Spleen (tissue), 11 donors: Measurements from ENCODE around the gene ADGRD1. TPM values are rescaled to one million over a fixed set of nuclear protein-coding genes. Genes with fewer than 3 reads are reported as not detected.

Experiments used
- DNase-seq: peaks from one replicate; pipeline ENCODE4 v3.0.0-alpha.2; 2020
- H3K27ac ChIP-seq, 8 donors: fragments of 200-600 bp; sonication (generic) in 7 of 8; 1 replicate in 4 of 8; 2 replicates in 4 of 8; pipeline versions ENCODE4 v1.5.0 to v1.8.0; 2016 to 2021; ENCODE audit warnings: inconsistent platforms in 4 of 8, mild to moderate bottlenecking in 4 of 8, moderate library complexity in 1 of 8
- H3K27me3 ChIP-seq, 7 donors: fragments of 200-600 bp; sonication (generic) in 6 of 7; replicated peaks in 1 of 7; 1 replicate in 4 of 7; 2 replicates in 3 of 7; pipeline versions ENCODE4 v1.5.0 to v1.8.0; 2016 to 2021; ENCODE audit warnings: inconsistent platforms in 3 of 7, mild to moderate bottlenecking in 1 of 7
- H3K36me3 ChIP-seq, 6 donors: fragments of 200-600 bp; sonication (generic) in 5 of 6; 1 replicate in 4 of 6; 2 replicates in 2 of 6; pipeline versions ENCODE4 v1.5.0 to v1.8.0; 2016 to 2021; ENCODE audit warnings: inconsistent platforms in 2 of 6
- H3K4me1 ChIP-seq, 6 donors: fragments of 200-600 bp; sonication (generic) in 5 of 6; 1 replicate in 3 of 6; 2 replicates in 3 of 6; pipeline versions ENCODE4 v1.5.0 to v1.8.0; 2016 to 2021; ENCODE audit warnings: inconsistent platforms in 3 of 6
- H3K4me3 ChIP-seq, 8 donors: fragments of 200-600 bp; sonication (generic) in 7 of 8; 1 replicate in 4 of 8; 2 replicates in 4 of 8; pipeline versions ENCODE4 v1.5.0 to v1.8.0; 2016 to 2021; ENCODE audit warnings: inconsistent platforms in 4 of 8, mild to moderate bottlenecking in 4 of 8, moderate library complexity in 2 of 8
- H3K9me3 ChIP-seq, 8 donors: fragments of 200-600 bp; sonication (generic) in 7 of 8; 1 replicate in 4 of 8; 2 replicates in 4 of 8; pipeline versions ENCODE4 v1.5.0 to v1.8.0; 2016 to 2021; ENCODE audit warnings: inconsistent platforms in 4 of 8
- POLR2A ChIP-seq, 3 donors: fragments of 450-650 bp; IDR thresholded peaks; one replicate each; pipeline ENCODE4 v1.5.1; 2017; ENCODE audit warnings: antibody characterized with exemption in 3 of 3, mild to moderate bottlenecking in 1 of 3
- POLR2AphosphoS5 ChIP-seq, 3 donors: sonication (generic); formaldehyde crosslinking; IDR thresholded peaks; one replicate each; pipeline ENCODE4 v1.5.1; 2017; ENCODE audit warnings: antibody characterized with exemption in 3 of 3
- WGBS, 5 donors: extraction: QIAGEN DNeasy Blood & Tissue Kit in 3 of 5; methylation state at CpG; one replicate each; pipeline versions ENCODE4 v1.1.5 to v1.1.7; 2013 to 2018; 5-methylcytosine and 5-hydroxymethylcytosine counted together
- intact Hi-C: fragments of 100-400 bp; cut with DNase I; formaldehyde crosslinking; loops from one replicate; pipeline ENCODE4 v1.15.0; 2023; ENCODE audit warnings: low total_unique reads
- polyA plus RNA-seq, 3 donors: library from polyadenylated mRNA; stranded (reverse); fragments of 200-250 nt; gene quantifications; one replicate each; pipeline ENCODE4 v1.2.1, GENCODE V29; 2013
- total RNA-seq, 7 donors: library from RNA; depleted of rRNA in 3 of 7; stranded (reverse); fragments of >200 nt in 3 of 7; fragmentation: NEBNext Ultra II Directional in 4 of 7; extraction: Animal tissue kit (Norgen Biotek cat#: 25700) in 4 of 7; gene quantifications; one replicate each; pipeline versions ENCODE4 v1.1.0 to v1.2.1, GENCODE V29; 2016 to 2021
- TF ChIP-seq, protein P1 (sequence below), 11 experiments: fragments of 200-600 bp in 7 of 11; fragments of 450-650 bp in 4 of 11; sonication (generic) in 4 of 11; IDR thresholded peaks in 8 of 11; conservative IDR thresholded peaks in 3 of 11; 1 replicate in 7 of 11; 2 replicates in 4 of 11; pipeline versions ENCODE4 v1.4.0 to v1.8.0; 2016 to 2021; ENCODE audit warnings: antibody characterized with exemption in 11 of 11, inconsistent platforms in 4 of 11, mild to moderate bottlenecking in 1 of 11
- donor health status: healthy with polysubstance abuse.
- donor health status: DM: no; HTN: no; CAD: no; lungs with moderate emphysema.
- donor health status: DM: no; HTN: no; CAD: no.
- donor health status: Bipolar disorder and iron deficiency.
- donor health status: healthy.
- donor health status: DM: no; HTN: no; CAD: no.
- donor health status: DM: yes; HTN: yes; CAD: no.

Gene ADGRD1
- total and polyA plus RNA-seq, 10 donors, result 0.89 to 9.7 (median 4.8) TPM

DNA sequence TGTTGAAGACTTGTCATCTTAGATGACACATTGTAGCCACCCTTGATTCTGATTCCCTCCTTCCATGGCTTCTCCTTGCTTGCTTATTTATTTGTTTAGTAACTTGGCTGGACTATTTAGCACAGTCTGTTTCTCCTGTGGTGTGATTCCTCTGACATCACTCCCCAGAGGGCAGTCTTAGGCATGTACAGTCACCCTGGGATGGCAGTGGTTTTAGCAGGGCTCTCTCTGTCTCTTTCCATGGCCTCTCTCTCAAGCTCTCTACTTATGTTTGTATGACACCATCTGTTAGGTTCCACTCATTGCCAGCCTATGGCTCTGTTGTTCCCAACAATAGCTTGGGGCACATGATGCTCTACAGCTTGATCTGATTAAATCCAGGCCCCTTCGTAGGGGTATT, 158.3 kb downstream of the ADGRD1 start:
- WGBS, 5 donors, result 74 to 93% (median 88%) methylated on average over 1 of the region's 1 CpG
- Histone ChIP-seq H3K27me3 (peaks cover 0 to 6% (median 0%) of the 10 kb centered on the region in 7 donors), H3K9me3 (no peaks in the 10 kb centered on the region), H3K4me3 (no peak overlapping the region), H3K27ac (no peak overlapping the region), H3K4me1 (peaks cover 0 to 6% (median 0%) of the 10 kb centered on the region in 6 donors), H3K36me3 (no peaks in the 10 kb centered on the region)
- TF ChIP-seq, protein P1, sequence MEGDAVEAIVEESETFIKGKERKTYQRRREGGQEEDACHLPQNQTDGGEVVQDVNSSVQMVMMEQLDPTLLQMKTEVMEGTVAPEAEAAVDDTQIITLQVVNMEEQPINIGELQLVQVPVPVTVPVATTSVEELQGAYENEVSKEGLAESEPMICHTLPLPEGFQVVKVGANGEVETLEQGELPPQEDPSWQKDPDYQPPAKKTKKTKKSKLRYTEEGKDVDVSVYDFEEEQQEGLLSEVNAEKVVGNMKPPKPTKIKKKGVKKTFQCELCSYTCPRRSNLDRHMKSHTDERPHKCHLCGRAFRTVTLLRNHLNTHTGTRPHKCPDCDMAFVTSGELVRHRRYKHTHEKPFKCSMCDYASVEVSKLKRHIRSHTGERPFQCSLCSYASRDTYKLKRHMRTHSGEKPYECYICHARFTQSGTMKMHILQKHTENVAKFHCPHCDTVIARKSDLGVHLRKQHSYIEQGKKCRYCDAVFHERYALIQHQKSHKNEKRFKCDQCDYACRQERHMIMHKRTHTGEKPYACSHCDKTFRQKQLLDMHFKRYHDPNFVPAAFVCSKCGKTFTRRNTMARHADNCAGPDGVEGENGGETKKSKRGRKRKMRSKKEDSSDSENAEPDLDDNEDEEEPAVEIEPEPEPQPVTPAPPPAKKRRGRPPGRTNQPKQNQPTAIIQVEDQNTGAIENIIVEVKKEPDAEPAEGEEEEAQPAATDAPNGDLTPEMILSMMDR (IDR thresholded peaks at IDR 0.05 in 8 of 11, conservative IDR thresholded peaks at IDR 0.05 in 3 of 11), result no peak
- TF ChIP-seq POLR2A (IDR thresholded peaks at IDR 0.05) (no peak), POLR2AphosphoS5 (IDR thresholded peaks at IDR 0.05) (no peak)
- intact Hi-C loops, result no loop called here
- no peak for DNase-seq

DNA sequence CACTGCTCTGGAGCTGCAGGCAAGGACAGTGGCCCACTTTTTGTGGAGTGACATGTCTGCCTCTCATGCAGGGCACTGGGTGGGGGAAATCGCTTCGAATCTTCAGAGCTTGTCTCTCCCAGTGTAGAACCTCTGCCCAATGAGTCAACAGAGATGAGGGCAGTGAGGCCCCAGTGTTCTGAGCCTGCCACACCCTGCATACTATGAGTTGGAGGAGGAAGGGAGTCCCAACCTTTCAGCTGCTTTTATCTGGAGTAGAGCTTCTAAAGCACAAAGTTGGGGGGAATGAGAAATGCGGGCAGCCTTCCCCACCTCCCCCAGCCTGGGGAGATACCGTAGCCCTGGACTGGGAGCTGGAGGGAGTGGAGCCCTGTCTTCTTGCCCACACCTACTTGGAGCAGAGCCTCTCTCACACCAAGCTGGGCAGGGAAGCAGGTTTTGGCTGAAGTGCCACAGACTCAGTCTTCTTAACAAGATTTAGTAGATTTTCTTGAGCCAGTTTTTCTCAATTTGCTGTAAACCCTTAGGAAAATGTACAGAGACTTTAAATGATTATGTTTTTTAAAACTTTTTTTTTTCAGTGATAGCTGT, 159.1 kb downstream of the ADGRD1 start:
- TF ChIP-seq, protein P1 (IDR thresholded peaks at IDR 0.05 in 8 of 11, conservative IDR thresholded peaks at IDR 0.05 in 3 of 11), result no peak
- no peak for TF ChIP-seq POLR2A (IDR thresholded peaks at IDR 0.05)
- TF ChIP-seq POLR2AphosphoS5 (IDR thresholded peaks at IDR 0.05), result no peak
- no peak overlapping the region for H3K27ac ChIP-seq
- 77 to 90% (median 87%) methylated on average over 3 to 4 of the region's 4 CpGs for WGBS, 5 donors
- intact Hi-C loops, result no loop called here
- H3K9me3 ChIP-seq, result no peaks in the 10 kb centered on the region
- no peak overlapping the region for H3K4me3 ChIP-seq
- H3K27me3 ChIP-seq, result peaks cover 0 to 6% (median 0%) of the 10 kb centered on the region in 7 donors
- H3K4me1 ChIP-seq, result peaks cover 0 to 6% (median 0%) of the 10 kb centered on the region in 6 donors
- no peaks in the 10 kb centered on the region for H3K36me3 ChIP-seq
- DNase-seq, result peak; percentile 33

DNA sequence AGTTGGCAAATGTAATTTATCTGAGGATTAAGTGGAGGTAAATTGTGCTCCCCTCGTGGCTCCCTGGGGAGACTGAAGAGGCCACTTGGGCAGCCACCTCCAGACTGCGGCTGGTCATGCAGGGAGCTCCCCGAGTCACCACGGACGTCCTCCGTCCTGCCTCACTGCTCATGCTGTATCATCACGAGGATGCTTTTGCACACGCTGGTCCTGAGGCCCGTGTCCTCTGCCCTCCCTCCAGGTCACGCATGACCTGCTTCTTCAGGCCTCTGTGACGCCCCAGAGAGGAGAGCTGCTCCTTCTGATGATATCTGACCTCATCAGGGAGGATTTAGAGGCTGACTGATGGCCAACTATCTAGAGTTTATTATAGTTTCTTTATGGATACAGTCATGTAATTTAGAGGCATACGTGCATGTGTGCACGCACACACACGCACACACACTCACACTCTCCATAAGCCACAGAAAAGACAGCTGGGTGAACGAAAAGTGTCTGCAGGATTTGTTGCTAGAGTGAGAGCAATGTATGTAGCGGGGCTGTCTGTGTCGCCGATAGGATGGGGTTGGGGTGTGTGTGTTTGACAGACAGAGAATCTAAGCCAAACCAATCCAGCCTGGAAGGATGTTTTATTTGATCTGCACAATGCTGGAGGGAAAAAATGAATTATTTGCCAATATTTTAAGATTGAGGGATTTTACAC, 160.0 kb downstream of the ADGRD1 start:
- H3K9me3 ChIP-seq, result no peaks in the 10 kb centered on the region
- TF ChIP-seq POLR2AphosphoS5 (IDR thresholded peaks at IDR 0.05) (no peak), POLR2A (IDR thresholded peaks at IDR 0.05) (no peak)
- TF ChIP-seq, protein P1 (IDR thresholded peaks at IDR 0.05 in 8 of 11, conservative IDR thresholded peaks at IDR 0.05 in 3 of 11), result no peak
- peaks cover 0 to 6% (median 0%) of the 10 kb centered on the region in 7 donors for H3K27me3 ChIP-seq
- H3K27ac ChIP-seq, result no peak overlapping the region
- no peak overlapping the region for H3K4me3 ChIP-seq
- intact Hi-C loops, result no loop called here
- DNase-seq, result peak; percentile 59
- 77 to 84% (median 82%) methylated on average over 18 of the region's 18 CpGs for WGBS, 5 donors
- H3K36me3 ChIP-seq, result no peaks in the 10 kb centered on the region
- peaks cover 0 to 6% (median 0%) of the 10 kb centered on the region in 6 donors for H3K4me1 ChIP-seq

DNA sequence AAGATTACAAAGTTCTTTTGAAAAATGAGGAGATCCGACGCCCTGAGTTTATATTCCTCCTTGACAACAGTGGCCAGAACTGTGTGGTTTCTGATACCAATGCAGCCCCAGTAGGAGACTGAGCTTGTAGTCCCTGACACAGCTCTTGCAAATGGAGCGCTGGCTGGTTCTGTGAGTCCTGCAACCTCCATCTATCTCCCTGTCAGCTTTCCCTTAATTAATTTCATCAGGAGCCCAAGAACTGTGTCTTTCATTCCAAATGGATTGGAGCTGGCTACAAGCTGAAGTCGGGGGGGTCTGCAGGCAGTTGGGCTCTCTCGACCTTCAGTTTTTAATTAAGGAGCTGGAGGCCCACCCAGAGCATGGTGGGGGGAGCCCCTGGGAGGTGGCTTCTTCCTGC, 160.6 kb downstream of the ADGRD1 start:
- Histone ChIP-seq H3K36me3 (no peaks in the 10 kb centered on the region), H3K27me3 (peaks cover 0 to 6% (median 0%) of the 10 kb centered on the region in 7 donors), H3K4me3 (no peak overlapping the region), H3K27ac (no peak overlapping the region), H3K4me1 (peaks cover 0 to 6% (median 0%) of the 10 kb centered on the region in 6 donors), H3K9me3 (no peaks in the 10 kb centered on the region)
- intact Hi-C loops, result no loop called here
- WGBS, 5 donors, result 80 to 96% (median 91%) methylated on average over 5 of the region's 5 CpGs
- TF ChIP-seq POLR2AphosphoS5 (IDR thresholded peaks at IDR 0.05) (no peak), POLR2A (IDR thresholded peaks at IDR 0.05) (no peak)
- TF ChIP-seq, protein P1 (IDR thresholded peaks at IDR 0.05 in 8 of 11, conservative IDR thresholded peaks at IDR 0.05 in 3 of 11), result no peak
- no peak for DNase-seq
